Measurements from ENCODE around the gene ABHD17C.

GRCh38 chr15:80774486-80774885 is 79.4 kb downstream of the ABHD17C start:
- TF ChIP-seq, protein P1, sequence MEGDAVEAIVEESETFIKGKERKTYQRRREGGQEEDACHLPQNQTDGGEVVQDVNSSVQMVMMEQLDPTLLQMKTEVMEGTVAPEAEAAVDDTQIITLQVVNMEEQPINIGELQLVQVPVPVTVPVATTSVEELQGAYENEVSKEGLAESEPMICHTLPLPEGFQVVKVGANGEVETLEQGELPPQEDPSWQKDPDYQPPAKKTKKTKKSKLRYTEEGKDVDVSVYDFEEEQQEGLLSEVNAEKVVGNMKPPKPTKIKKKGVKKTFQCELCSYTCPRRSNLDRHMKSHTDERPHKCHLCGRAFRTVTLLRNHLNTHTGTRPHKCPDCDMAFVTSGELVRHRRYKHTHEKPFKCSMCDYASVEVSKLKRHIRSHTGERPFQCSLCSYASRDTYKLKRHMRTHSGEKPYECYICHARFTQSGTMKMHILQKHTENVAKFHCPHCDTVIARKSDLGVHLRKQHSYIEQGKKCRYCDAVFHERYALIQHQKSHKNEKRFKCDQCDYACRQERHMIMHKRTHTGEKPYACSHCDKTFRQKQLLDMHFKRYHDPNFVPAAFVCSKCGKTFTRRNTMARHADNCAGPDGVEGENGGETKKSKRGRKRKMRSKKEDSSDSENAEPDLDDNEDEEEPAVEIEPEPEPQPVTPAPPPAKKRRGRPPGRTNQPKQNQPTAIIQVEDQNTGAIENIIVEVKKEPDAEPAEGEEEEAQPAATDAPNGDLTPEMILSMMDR (conservative IDR thresholded peaks at IDR 0.05; ENCODE audit: low read length): no peak
- TF ChIP-seq EZH2phosphoT487 (IDR thresholded peaks at IDR 0.05; ENCODE audit: borderline replicate concordance, low read depth, low read length): no peak
